Measurements from ENCODE around the gene LBHD1.

DNA sequence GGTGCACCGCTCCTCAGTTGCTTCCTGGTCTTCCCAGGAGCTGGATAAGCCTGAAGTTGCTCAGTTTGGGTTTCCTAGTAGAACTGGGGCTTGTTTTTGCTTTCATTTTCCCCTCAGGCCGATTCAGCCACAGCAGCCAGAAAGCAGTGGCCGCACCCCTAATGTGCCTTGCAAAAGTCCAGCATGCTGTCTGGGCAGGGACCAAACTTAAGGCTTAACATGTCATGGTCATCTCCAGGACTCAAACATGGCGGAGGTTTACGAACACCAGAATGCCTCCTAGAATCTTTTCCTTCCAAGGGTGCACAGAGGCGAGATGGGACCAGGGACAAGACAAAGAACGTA lies 37.9 kb upstream of the LBHD1 start:
- TF ChIP-seq, protein P1, sequence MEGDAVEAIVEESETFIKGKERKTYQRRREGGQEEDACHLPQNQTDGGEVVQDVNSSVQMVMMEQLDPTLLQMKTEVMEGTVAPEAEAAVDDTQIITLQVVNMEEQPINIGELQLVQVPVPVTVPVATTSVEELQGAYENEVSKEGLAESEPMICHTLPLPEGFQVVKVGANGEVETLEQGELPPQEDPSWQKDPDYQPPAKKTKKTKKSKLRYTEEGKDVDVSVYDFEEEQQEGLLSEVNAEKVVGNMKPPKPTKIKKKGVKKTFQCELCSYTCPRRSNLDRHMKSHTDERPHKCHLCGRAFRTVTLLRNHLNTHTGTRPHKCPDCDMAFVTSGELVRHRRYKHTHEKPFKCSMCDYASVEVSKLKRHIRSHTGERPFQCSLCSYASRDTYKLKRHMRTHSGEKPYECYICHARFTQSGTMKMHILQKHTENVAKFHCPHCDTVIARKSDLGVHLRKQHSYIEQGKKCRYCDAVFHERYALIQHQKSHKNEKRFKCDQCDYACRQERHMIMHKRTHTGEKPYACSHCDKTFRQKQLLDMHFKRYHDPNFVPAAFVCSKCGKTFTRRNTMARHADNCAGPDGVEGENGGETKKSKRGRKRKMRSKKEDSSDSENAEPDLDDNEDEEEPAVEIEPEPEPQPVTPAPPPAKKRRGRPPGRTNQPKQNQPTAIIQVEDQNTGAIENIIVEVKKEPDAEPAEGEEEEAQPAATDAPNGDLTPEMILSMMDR (conservative IDR thresholded peaks at IDR 0.05; ENCODE audit: low read depth, low read length) = no peak
- TF ChIP-seq BHLHE40 (IDR thresholded peaks at IDR 0.05; ENCODE audit: low read depth, low read length) = no peak
- no peak for TF ChIP-seq CHD1 (IDR thresholded peaks at IDR 0.05; ENCODE audit: low read depth, low read length)
- no peak for TF ChIP-seq POLR2A (IDR thresholded peaks at IDR 0.05; ENCODE audit: low read depth, low read length)
- no peak for TF ChIP-seq CEBPB (IDR thresholded peaks at IDR 0.05; ENCODE audit: low read depth, low read length)
- TF ChIP-seq, protein P2, sequence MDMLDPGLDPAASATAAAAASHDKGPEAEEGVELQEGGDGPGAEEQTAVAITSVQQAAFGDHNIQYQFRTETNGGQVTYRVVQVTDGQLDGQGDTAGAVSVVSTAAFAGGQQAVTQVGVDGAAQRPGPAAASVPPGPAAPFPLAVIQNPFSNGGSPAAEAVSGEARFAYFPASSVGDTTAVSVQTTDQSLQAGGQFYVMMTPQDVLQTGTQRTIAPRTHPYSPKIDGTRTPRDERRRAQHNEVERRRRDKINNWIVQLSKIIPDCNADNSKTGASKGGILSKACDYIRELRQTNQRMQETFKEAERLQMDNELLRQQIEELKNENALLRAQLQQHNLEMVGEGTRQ (IDR thresholded peaks at IDR 0.05; ENCODE audit: low read depth, low read length) = no peak
